Measurements from ENCODE around the gene KCNK7. TPM values are rescaled to one million over a fixed set of nuclear protein-coding genes. Genes with fewer than 3 reads are reported as not detected.
"Not testable (repeated sequence)": the region's sequence is repeated elsewhere in the genome, so short reads cannot be mapped to it uniquely, and the experiment has no call there.

Gene KCNK7
- total RNA-seq, 4 donors from 2014 or later, result 1.2 TPM; not detected in 3

DNA sequence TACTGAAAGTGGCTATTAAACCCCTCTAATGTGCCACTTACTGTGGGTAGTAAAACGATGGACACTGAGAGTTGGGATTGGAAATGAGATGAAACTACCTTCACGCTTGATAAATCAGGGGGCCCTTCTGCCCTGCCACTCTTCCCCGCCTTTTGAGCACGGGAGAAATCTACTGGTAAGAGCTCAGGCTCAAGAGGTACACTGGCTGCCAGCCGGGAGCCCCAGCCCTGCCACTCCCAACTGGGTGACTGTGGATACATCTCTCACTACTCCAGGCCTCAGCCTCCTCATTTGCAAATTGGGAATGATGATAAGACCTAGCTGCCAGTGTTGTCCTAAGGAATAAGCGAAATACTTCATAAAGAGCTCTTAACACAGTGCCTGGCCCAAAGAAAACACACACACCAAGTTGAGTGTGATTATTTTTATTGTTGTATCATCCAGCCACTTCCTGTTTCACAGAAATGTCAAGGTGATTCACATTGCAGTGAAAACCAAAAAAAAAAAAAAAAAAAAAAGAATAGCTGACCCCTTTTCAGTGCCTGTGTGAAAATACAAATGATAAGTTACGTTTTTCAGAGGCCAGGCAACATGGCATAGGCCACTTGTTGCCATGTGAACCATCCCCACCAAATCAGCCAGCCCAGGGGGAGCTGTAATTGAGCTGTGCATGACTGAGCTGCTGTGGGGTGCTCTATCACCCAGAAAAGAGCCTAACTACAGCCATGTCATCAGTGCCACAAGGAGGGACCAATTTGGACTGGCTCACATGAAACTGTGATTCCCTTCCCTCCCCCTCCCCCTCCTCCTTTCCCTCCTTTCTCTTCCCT, 29.8 kb downstream of the KCNK7 start:
- intact Hi-C loops (cut with DNase I), result no loop called here
- peak; percentile 85 to 94 for DNase-seq
- TF ChIP-seq POLR2A (IDR thresholded peaks at IDR 0.05) (no peak), CTCF (IDR thresholded peaks at IDR 0.05) (no peak)
- H3K27me3 ChIP-seq, result no peaks in the 10 kb centered on the region
- H3K27ac ChIP-seq, result peak overlapping the region; percentile 52 to 69 (median 59)
- WGBS, 2 donors, result 12 to 27% methylated on average over 7 of the region's 7 CpGs
- H3K4me3 ChIP-seq (replicated peaks in 1 of 3), result no peak overlapping the region
- peaks cover 39 to 50% of the 10 kb centered on the region in 2 donors for H3K4me1 ChIP-seq
- no peaks in the 10 kb centered on the region for H3K9me3 ChIP-seq
- H3K36me3 ChIP-seq, result no peaks in the 10 kb centered on the region

DNA sequence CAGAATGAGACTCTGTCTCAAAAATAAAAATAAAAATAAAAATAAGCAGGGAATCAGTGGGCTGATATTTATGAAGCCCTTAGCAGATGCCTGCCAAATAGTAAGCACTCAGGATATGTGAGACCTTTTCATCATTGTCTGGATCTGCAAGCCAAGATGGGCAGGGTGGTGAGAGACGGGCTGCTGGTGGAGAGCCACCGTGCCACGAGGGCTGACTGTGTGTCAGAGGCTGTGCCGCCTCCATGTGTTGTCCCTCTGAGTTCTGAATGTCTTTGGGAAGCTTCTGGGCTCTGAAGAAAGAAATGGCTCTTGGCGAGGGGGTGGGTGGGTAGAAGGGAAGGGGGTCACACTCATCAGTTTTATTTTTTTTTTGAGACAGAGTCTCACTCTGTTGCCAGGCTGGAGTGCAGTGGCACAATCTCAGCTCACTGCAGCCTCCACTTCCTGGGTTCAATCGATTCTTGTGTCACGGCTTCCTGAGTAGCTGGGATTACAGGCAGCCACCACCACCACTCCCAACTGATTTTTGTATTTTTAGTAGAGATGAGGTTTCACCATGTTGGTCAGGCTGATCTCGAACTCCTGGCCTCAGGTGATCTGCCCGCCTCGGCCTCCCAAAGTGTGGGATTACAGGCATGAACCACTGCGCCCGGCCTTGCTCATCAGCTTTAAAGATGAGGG, 30.6 kb downstream of the KCNK7 start:
- H3K36me3 ChIP-seq; intact Hi-C loops (cut with DNase I); DNase-seq; H3K9me3 ChIP-seq; H3K4me3 ChIP-seq (replicated peaks in 1 of 3); H3K27me3 ChIP-seq: not testable (repeated sequence)
- WGBS, 2 donors, result 65 to 67% methylated on average over 12 of the region's 12 CpGs
- Histone ChIP-seq H3K27ac (peak overlapping the region in 2 of 3 donors; percentile 18 to 64), H3K4me1 (peaks cover 44 to 57% of the 10 kb centered on the region in 2 donors)

DNA sequence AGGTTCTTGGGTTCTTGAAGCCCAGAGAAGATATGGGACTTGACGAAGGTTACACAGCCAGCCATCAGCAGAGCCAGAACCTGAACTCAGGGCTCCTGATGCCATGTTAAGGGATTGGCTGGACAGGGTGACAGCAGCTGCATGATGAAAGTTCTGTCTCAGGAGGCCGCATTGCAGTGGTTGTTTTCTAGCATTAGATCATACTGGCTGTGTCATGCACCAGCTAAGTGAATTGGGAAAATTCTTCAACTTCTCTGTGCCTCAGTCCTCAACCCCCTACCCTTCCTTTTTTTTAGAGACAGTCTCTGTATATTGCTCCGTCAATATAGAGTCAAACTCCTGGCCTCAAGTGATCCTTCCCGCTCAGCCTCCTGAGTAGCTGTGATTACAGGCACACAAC, 32.0 kb downstream of the KCNK7 start:
- no peak for DNase-seq
- Histone ChIP-seq H3K27ac (no peak overlapping the region), H3K9me3 (no peaks in the 10 kb centered on the region), H3K27me3 (no peaks in the 10 kb centered on the region), H3K36me3 (no peaks in the 10 kb centered on the region), H3K4me1 (peaks cover 47 to 63% of the 10 kb centered on the region in 2 donors), H3K4me3 (replicated peaks in 1 of 3) (no peak overlapping the region)
- no peak for TF ChIP-seq POLR2A (IDR thresholded peaks at IDR 0.05)
- no peak for TF ChIP-seq CTCF (IDR thresholded peaks at IDR 0.05)
- 93 to 98% methylated on average over 4 of the region's 4 CpGs for WGBS, 2 donors
- intact Hi-C loops (cut with DNase I), result no loop called here

DNA sequence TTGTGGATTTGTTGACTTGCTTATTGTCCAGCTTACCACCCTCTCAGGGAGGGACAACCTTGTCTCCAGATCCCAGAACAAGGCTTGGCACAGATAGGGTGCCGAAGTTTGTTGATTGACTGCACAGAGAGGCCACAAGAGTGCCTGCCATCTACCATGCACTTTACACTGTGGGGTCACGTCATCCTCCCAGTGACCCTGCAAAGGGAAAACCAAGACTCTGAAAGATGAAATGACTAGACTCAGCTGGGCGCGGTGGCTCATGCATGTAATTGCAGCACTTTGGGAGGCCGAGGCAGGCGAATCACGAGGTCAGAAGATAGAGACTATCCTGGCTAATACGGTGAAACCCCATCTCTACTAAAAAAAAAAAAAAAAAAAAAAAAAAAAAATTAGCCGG, 32.8 kb downstream of the KCNK7 start:
- Histone ChIP-seq H3K36me3 (no peaks in the 10 kb centered on the region), H3K4me1 (peaks cover 48 to 57% of the 10 kb centered on the region in 2 donors), H3K4me3 (replicated peaks in 1 of 3) (no peak overlapping the region), H3K27ac (no peak overlapping the region), H3K27me3 (no peaks in the 10 kb centered on the region), H3K9me3 (no peaks in the 10 kb centered on the region)
- intact Hi-C loops (cut with DNase I), result no loop called here
- 89 to 96% methylated on average over 9 of the region's 9 CpGs for WGBS, 2 donors
- no peak for DNase-seq
- TF ChIP-seq CTCF (IDR thresholded peaks at IDR 0.05) (no peak), POLR2A (IDR thresholded peaks at IDR 0.05) (no peak)

DNA sequence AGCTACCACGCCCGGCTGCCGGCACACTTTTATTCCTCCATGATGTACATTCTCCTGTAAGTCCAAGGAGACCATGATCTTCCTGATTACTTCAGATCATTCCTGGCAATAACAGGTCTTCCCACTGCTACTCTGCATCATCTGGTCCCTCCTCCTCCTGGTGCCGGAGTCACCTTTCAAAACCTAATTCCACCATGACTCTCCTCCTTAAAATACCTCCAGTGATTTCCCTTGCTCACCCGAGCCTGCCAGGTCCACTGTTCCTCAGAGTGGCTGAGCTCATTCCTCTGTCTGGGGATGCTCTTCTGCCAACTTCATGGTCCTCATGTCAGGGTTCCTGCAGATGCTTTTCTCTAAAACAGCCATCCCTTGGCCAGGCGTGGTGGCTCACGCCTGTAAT, 33.6 kb downstream of the KCNK7 start:
- TF ChIP-seq POLR2A (IDR thresholded peaks at IDR 0.05), result no peak
- no peak for TF ChIP-seq CTCF (IDR thresholded peaks at IDR 0.05)
- no peak for DNase-seq
- 86 to 94% methylated on average over 7 of the region's 7 CpGs for WGBS, 2 donors
- no peak overlapping the region for H3K4me3 ChIP-seq (replicated peaks in 1 of 3)
- H3K27me3 ChIP-seq, result no peaks in the 10 kb centered on the region
- H3K4me1 ChIP-seq, result peaks cover 52 to 57% of the 10 kb centered on the region in 2 donors
- no peaks in the 10 kb centered on the region for H3K9me3 ChIP-seq
- no peaks in the 10 kb centered on the region for H3K36me3 ChIP-seq
- no peak overlapping the region for H3K27ac ChIP-seq
- intact Hi-C loops (cut with DNase I), result no loop called here

Measured in thyroid gland (tissue), 4 donors.